ENCODE measurements around the gene GPR18. TPM values are rescaled to one million over a fixed set of nuclear protein-coding genes. Genes with fewer than 3 reads are reported as not detected.

GPR18 gene
- total and polyA plus RNA-seq, 7 donors, result 0.01 to 0.27 TPM; not detected in 5

DNA sequence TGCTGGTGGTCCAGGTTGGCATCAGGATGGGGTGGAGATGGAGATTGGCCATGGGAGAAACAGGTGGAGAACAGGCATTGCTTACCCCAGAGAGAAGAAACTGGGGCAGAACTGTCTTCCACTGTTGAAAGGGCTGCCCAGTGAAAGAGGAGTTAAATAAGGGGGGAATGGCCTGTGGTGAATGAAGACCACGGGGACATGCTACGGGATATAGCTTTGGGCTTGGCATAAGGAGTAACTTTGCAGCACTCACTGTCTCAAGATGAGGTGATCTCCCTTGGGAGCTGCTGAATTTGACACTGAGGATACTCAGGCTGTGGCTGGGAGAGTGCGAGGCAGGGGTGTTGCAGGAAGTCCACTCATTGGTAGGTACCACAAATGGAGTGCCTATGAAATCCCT is 10.6 kb upstream of the GPR18 start:
- ATAC-seq, result peak in 1 of 4 donors; percentile 21

DNA sequence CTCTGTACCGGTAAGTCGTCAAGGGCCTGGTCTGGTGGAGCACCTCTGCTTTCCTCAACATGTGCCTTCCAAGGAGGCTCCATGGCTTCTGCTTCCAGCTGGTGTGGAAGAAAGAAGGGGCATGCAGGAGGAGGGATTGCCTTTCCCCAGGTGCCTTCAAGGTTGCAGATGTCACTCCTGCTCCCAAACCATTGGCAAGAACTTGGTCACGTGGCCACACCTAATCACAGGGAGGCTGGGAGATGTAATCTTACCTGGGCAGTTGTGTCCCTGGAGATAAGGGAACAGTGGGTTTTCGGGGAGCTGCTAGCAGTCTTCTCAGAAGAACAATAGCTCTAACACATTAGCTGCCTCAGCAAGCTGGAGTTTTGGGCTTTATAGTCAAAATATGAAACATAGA is 9.7 kb upstream of the GPR18 start:
- no peak overlapping the region for H3K27ac ChIP-seq
- 94 to 95% (median 94%) methylated on average over 4 of the region's 4 CpGs for WGBS, 3 donors
- no peaks in the 10 kb centered on the region for H3K27me3 ChIP-seq (ENCODE audit: insufficient read depth in 3 of 3, low read length in 2 of 3)
- no peak for ATAC-seq
- H3K4me1 ChIP-seq, result peaks cover 29% of the 10 kb centered on the region
- intact Hi-C loops (cut with DNase I), result loop anchor here in 1 of 2 donors (2.0 to 5.0 kb wide), 3 partner anchors 51 to 169 kb away; no protein-coding TSS in a partner anchor
- DNase-seq, result no peak
- no peak overlapping the region for H3K4me3 ChIP-seq
- peaks cover 11% of the 10 kb centered on the region for H3K9me3 ChIP-seq
- TF ChIP-seq, protein P1, sequence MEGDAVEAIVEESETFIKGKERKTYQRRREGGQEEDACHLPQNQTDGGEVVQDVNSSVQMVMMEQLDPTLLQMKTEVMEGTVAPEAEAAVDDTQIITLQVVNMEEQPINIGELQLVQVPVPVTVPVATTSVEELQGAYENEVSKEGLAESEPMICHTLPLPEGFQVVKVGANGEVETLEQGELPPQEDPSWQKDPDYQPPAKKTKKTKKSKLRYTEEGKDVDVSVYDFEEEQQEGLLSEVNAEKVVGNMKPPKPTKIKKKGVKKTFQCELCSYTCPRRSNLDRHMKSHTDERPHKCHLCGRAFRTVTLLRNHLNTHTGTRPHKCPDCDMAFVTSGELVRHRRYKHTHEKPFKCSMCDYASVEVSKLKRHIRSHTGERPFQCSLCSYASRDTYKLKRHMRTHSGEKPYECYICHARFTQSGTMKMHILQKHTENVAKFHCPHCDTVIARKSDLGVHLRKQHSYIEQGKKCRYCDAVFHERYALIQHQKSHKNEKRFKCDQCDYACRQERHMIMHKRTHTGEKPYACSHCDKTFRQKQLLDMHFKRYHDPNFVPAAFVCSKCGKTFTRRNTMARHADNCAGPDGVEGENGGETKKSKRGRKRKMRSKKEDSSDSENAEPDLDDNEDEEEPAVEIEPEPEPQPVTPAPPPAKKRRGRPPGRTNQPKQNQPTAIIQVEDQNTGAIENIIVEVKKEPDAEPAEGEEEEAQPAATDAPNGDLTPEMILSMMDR (IDR thresholded peaks at IDR 0.05), result no peak
- no peaks in the 10 kb centered on the region for H3K36me3 ChIP-seq (ENCODE audit: insufficient read depth in 1 of 2, low read depth in 1 of 2)

More for the DNA sequence above, 10.6 kb upstream of the GPR18 start:
- TF ChIP-seq, protein P1 (IDR thresholded peaks at IDR 0.05), result no peak
- no peaks in the 10 kb centered on the region for H3K27me3 ChIP-seq (ENCODE audit: insufficient read depth in 3 of 3, low read length in 2 of 3)
- no peaks in the 10 kb centered on the region for H3K36me3 ChIP-seq (ENCODE audit: insufficient read depth in 1 of 2, low read depth in 1 of 2)
- H3K4me1 ChIP-seq, result peaks cover 20% of the 10 kb centered on the region
- H3K9me3 ChIP-seq, result peaks cover 11% of the 10 kb centered on the region
- no peak for DNase-seq
- intact Hi-C loops (cut with DNase I), result loop anchor here (1.0 to 5.0 kb wide), 4 partner anchors 52 to 168 kb away; no protein-coding TSS in a partner anchor
- 40 to 90% (median 63%) methylated on average over 3 of the region's 3 CpGs for WGBS, 3 donors
- H3K27ac ChIP-seq, result peak overlapping the region; percentile 18
- no peak overlapping the region for H3K4me3 ChIP-seq

DNA sequence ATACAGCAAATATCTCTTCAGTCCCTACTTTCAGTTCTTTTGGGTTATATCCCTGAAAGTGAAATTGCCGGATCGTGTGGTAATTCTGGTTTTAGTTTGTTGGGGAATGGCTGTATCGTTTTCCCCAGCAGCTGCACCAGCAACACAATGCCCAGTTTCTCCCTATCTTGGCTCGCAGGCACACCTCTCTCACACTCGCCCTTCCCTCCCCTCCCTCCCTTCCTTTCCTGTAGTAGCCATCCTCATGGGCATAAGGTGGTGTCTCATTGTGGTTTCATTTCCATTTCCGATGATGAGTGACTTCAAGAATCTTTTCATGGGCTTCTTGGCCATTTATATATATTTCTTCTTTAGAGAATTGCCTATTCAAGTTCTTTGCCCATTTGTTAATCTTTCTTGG is 8.6 kb upstream of the GPR18 start:
- no peak overlapping the region for H3K27ac ChIP-seq
- no peak for DNase-seq
- no peaks in the 10 kb centered on the region for H3K27me3 ChIP-seq (ENCODE audit: insufficient read depth in 3 of 3, low read length in 2 of 3)
- peaks cover under 1% of the 10 kb centered on the region for H3K9me3 ChIP-seq
- H3K4me3 ChIP-seq, result no peak overlapping the region
- ATAC-seq, result no peak
- H3K4me1 ChIP-seq, result peaks cover 40% of the 10 kb centered on the region
- intact Hi-C loops (cut with DNase I), result loop anchor here in 1 of 2 donors (5.0 kb wide), 2 partner anchors 50 to 75 kb away; no protein-coding TSS in a partner anchor
- TF ChIP-seq, protein P1 (IDR thresholded peaks at IDR 0.05), result no peak
- 37 to 62% (median 44%) methylated on average over 6 of the region's 6 CpGs for WGBS, 3 donors
- H3K36me3 ChIP-seq (ENCODE audit: insufficient read depth in 1 of 2, low read depth in 1 of 2), result no peaks in the 10 kb centered on the region

DNA sequence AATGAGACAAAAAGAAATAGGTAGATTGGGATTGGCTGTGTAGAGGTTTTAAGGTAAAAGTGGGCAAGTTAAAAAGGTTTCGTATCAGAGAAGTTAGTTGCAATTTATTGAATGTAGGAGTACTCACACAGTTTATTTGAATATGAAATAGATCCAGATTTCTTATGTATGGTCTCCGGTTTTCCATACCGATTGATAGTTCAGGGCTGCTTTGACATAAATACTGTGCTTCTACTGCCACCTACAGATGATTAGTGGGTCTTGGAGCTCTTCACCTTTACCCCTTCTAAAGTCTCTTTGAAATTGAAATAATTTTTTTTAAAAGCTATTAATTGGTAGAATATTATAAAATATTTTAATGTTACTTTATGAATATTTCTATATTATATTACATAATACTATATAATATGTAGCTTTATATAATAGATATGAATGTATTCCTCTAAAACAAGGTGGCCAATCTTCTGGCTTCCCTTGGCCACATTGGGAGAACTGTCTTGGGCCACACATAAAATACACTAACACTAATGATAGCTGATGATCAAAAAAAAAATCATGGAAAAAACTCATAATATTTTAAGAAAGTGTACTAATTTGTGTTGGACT is 7.7 kb upstream of the GPR18 start:
- Histone ChIP-seq H3K27me3 (ENCODE audit: insufficient read depth in 3 of 3, low read length in 2 of 3) (no peaks in the 10 kb centered on the region), H3K27ac (no peak overlapping the region), H3K4me3 (no peak overlapping the region), H3K9me3 (no peaks in the 10 kb centered on the region), H3K4me1 (peaks cover 42% of the 10 kb centered on the region), H3K36me3 (ENCODE audit: insufficient read depth in 1 of 2, low read depth in 1 of 2) (no peaks in the 10 kb centered on the region)
- ATAC-seq, result peak; percentile 64 to 77 (median 64)
- no peak for DNase-seq
- intact Hi-C loops (cut with DNase I), result loop anchor here (2.0 to 5.0 kb wide), 5 partner anchors 49 to 91 kb away; partner anchors contain the start of gene UBAC2 (in 1 of the 2)
- WGBS, 3 donors, result 30 to 38% (median 35%) methylated on average over 3 of the region's 3 CpGs
- TF ChIP-seq, protein P1 (IDR thresholded peaks at IDR 0.05), result peak; percentile 74
